NOMO-1 (cell line): Measurements from ENCODE around the gene AP1S1.
A peak's percentile ranks its signal among the peaks of the same experiment; 100 is the strongest.

Experiments
- DNase-seq, 2 experiments: peaks; one replicate each; lab custom pipeline; 2025; ENCODE audit not compliant: unreplicated experiment in 2 of 2; lab: John Stamatoyannopoulos, UW

The AP1S1 gene

DNA sequence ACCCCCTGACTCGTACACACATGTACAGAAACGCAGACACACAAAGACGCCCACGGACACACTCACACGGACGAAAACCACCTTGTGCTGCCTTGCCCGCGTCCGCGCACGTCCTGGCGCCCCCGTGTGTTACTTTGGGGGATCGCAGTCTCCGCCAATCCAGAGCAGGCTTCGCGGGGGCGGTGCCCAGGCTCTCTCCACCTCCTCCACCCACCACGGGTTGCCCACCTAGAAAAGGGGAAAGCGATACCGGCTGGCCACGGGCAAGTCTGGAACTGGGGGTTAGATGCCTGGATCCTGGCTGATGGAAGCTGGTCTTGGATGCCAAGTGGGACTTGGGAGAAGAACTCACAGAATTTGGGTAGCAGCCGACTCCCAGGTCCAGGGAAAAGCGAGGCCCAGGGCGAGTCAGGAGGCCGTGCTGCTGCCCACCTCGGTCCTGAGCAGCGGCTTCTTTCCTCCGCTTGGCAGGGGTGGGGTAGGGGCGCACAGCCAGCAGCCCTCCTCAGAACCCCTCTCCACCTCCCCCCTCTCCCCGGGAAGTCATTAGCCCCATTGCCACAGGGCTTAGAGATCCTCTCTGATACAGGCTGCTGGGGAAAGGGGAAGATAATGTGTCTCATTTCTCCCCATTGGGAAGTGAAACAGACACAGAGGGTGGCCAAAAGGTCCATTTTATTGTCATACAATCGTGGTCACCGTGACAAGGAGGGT is 15.7 kb downstream of the AP1S1 start:
- peak; percentile 71 to 81 for DNase-seq

DNA sequence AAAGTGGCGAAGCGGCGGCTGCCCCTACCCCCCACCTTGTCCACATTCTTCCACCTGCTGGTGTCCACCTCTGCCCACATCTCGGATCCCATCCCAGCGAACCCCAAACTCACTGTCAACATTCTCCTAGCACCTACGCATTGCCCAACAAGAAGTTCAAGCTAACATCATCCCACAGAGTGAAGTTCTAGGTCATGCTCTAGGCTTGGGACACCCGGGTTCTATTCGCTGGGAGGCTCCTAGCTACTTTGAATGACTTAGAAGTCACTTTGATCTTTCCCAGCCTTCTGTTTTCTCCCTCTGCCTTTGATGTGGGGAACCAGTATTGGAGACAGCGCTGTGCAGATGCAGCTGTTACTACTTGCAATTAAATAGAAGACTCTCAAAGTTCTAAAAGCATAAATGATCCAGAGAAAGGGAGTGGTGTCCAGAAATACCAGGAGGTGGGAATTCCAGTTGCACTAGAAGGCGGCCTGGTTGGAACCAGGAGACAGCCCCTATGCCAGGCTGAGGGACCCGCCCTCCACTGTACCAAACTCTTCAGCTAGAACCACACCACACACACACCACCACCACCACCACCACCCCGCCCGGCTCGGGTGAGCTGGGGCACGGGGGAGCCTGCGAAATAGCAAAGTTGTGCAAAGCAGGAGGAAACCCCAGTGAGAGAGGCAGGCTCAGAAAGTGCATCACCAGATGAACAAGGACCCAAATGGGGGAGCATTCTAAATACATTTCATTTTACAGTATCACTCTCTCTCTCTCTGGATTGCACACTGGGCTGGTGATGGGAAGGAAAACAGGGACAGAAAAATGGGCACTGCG is 16.6 kb downstream of the AP1S1 start:
- DNase-seq = no peak

DNA sequence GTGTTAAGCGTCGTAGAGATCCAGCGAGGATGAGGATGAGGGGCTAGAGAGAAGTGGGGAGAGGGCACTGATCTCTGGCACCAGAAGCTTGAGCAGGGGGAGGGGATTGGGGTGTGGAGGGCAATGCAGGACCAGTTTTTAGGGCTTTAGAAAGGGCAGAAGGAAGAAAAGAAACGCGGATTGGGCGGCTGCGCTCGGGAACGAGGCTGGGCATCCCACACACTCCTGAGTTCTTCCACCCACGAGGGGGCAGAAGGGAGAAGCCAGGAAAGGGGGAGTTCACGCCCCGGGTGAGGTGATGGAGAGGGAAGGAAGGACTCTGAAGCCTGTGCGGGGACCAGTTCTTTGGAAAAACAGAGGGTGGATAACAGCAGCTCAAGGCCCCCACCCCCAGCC is 17.2 kb downstream of the AP1S1 start:
- no peak for DNase-seq

DNA sequence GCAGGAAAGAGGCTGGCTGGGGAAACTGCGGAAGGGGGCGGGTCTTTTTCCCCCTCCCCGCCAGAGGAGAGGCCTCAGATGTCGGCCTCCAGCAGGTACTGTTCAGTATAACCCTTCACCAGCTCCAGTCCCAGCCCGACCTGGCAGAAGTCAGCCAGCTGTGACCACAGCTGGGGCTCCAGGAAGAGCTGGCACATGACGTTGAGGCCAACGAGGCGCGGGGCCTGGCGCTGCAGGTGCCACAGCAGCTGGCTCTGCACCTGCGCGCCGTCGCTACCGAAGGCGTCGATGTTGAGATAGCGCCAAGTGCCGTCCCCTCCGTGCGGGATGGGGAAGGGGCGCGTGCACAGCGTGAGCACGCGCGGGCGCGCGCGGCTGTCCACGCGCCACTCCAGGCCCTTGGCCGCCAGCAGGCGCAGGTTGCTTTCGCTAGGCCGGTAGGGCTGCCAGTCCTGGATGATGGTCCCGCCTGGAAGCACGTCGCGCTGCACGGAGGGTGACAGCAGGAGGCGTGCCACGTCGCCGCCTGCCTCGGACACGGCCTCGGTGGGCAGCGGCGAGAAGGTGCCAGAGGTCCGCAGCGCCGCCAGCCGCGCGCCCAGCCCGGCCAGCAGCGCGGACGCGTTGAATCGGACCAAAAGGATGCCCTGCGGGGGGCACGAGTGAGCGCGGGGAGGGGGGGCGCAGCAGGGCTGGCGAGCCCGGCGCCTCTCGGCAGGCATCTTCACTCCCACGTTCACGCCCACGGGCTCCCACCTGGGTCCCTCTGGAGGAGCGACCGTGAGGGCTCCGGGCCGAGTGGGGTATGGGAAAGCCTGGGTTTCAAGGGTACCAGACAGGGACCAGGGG is 18.0 kb downstream of the AP1S1 start:
- no peak for DNase-seq

DNA sequence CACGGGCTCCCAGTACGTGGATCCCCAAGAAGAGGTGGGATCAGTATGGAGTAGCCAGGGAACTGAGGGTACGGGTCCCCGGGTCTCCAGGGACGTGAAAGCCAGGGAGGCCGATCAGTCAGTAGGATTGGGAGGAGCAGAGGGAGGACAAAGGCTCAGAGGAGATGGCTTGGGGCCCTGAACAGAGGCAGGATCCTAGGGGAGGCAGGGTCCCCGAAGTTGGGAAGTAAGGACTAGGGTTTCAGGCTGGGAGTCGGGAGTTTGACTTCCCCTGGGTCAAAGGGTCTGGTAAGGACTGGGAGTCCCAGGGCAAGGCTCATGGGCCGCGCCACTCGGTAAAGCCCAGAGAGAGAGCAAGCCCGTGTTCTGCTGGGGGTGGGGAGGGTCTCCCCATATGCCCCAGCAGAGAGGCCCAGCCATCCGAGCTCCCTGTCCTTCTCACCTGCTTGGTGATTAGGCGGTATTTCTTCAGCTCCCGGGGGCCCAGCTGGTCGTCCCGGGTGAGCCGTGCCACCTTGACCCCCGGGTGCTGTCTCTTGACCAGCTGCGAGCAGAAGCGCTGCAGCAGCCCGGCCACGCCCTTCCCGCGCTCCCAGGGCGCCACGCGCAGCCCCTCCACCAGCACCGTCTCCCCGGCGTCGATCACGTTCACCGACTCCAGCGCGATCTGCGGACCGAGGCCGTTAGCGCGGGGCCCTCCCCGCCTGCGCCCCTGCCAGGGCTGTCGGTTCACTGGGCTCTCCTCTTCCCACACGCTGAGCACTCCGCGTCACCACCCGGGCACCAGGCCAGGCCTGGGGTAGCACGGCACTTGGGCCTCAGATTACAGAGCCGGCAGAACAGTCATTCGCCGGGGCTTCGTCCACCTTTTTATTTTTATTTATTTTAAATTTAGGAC is 18.8 kb downstream of the AP1S1 start:
- no peak for DNase-seq

DNA sequence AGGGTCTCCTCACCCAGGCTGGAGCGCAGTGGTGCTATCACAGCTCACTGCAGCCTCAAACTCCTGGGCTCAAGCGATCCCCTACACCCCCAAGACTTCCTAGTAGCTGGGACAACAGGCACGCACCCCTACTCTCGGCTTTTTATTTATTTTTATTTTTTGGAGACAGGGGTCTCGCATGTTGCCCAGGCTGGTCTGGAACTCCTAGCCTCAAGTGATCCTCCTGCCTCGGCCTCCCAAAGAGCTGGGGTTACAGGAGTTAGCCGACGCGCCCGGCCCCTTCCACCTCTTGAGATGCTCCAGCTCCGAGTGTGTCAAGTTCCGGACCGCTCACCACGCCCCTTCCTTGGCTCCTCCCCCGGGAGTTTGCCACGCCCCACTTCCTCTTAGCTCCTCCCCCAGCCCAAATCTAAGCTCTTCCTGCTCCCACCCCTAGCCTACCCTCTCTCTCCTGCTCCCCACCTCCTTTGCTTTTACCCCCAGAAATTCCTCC is 19.5 kb downstream of the AP1S1 start:
- DNase-seq = peak; percentile 32 to 39

DNA sequence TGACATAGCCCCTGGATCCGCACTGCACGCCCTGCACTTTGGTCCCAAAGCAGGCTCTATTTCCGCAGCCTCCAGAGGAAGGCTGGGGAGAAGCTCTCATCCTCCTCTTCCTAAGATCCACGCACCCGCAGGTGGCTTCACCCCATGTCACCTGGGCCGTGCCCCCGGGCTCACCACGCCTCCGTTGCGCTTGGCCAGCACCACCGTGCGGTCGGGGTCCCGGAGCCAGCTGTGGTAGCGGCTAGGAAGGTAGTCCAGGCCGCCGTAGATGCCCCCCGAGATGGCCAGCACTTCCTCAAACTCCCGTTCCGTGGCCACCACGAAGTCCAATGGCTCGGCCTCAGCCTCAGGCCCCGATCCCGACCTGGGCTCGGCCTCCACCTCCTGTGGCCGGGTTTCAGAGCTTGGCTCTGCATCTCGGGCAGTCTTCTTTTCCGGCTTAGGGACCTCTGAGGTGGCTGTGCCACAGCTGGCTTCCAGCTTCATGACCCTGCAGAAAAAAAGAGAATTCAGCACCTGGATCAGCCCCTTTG is 20.1 kb downstream of the AP1S1 start:
- DNase-seq = no peak

DNA sequence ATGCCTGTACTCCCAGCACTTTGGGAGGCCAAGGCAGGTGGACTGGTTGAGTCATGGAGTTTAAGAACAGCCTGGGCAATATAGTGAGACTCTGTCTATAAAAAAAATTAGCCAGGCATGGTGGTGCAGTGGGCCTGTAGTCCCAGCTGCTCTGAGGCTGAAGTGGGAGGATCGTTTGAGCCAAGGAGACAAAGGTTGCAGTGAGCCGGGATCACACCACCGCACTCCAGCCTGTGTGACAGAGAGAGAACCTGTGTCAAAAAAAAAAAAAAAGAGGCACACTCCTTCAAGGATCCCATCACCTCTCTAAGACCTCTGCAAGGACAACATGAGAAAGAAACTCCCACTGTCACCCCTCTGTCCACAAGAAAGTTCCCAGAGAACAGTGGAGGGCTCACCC is 21.4 kb downstream of the AP1S1 start:
- no peak for DNase-seq

DNA sequence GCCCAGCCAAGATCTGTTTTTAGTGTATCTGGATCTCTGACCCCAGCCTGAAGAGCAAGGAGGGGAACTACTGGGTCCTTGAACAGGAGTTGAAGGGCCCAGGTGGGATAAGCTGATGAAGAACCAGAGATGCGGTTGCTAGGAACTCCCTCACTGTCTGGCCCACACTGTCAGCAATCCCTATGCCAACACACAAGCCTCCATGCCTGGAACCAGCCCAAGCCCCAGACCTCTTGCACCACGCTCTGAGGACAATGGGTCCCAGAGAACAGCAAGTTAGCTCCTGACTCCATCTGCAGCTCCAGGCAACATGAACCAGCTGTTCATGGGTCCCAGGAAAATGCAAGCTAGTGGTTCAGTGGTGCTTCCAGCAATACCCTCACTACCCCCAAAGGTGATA is 23.4 kb downstream of the AP1S1 start:
- no peak for DNase-seq

DNA sequence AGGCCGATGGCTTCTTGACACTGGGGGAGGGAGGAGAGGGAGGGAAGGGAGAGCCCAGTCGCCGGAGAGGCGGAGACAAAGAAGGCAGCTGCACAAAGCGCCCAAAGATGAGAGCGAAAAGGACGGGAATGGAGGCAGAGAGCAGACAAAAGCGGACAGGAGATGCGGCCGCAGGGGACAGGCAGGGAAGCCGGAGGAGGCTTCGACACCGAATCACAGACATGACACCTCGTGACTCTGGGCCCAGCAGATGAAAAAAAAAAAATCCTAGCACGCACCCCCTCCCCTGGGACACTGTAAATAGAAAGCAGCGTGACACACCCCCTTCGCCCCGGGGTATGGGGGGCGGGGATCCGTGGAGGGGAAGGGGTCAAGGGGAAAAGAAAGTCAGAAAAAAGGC is 24.8 kb downstream of the AP1S1 start:
- DNase-seq = no peak

DNA sequence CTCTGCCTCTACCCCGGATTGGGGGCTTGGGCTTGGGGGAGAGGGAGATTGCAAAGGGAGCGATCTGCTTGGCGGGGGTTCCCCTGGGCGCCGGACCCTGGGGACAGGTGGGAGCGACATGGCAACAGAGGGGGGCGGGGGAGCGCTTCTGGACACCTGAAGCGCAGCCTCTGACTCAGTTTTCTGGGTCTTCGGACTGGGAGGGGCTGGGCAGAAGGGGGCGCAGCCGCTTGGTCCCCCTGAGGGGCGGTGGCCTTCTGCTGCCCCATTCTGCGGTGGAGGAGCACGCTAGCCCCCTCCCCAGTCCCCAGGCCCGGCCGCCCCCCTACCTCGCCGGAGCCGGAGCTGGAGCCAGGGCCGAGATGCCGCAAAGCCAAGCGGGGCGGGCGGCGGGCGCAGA is 25.4 kb downstream of the AP1S1 start:
- DNase-seq = no peak

DNA sequence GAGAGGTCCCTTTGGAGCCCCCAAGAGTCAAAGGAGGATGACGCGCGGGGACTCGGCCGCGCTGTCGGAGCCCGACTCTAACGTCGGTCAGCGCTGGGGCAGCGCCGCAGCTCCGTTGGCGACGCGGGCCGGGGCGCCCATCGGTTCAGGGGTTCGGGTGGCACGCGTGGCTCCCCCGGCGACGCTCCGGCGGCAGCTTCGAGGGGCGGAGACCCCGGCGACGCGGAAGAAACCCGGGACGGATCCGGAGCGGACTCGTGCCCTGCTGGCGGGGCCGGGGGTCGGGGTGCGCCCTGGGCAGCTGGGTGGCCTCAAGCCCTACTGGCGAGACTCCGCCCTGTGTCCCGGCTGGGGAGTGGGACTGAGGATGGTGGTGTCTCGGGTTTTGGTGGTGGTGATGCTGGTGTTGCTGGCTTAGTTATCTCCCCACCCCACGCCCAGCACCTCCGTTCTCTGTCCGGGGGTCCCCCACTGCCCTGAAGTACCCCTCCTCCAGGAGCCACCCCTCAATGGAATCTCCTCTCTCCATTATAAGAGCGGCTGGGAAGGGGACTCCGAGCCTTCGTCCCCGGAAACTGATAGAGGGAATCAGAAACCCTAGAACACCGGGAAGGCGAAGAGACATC is 26.0 kb downstream of the AP1S1 start, which contains the start of gene NAT16:
TSS of gene NAT16 (minus strand) at position 164 of the 626 bp plus-strand sequence. CDS start 5,486 bp downstream, outside the sequence.
- DNase-seq = no peak

DNA sequence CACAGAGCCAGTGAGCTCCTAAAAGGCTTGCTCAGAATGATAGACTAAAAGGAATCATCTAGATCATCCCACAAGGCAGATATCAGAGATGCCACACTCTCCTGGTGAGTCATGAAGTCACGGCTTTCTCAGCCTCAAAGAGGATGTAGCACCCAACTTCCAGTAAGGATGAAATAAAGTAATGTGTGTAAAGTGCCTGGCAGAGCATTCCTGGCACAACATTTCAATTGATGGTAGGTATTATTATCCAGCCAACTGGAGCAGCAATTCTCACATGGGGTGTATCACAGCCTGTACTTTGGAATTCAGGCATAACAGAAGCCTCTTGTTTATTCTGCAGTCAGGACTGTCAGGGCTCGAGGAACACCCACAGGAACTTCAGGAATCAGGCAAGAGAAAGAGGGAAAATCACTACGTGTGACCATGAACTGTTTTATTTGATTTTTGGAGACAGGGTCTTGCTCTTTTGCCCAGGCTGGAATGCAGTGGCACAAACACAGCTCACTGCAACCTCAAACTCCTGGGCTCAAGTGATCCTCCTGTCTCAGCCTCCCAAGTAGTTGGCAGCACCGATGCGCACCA is 31.1 kb downstream of the AP1S1 start:
- no peak for DNase-seq

DNA sequence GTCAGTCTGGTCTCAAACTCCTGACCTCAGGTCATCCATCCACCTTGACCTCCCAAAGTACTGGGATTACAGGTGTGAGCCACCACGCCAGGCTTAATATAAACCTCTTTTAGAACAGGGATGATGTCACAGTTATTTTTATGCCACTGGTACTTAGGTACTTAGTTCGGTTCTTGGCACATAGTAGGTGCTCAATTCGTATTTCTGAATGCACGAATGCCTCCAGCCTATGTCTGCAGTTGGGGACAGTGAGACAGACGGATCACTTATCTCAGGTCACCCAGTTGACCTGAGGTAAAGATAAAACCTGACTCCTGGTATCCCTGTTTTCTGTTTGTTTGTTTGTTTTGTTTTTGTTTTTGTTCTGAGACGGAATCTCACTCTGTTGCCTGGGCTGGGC is 31.9 kb downstream of the AP1S1 start:
- DNase-seq = no peak

DNA sequence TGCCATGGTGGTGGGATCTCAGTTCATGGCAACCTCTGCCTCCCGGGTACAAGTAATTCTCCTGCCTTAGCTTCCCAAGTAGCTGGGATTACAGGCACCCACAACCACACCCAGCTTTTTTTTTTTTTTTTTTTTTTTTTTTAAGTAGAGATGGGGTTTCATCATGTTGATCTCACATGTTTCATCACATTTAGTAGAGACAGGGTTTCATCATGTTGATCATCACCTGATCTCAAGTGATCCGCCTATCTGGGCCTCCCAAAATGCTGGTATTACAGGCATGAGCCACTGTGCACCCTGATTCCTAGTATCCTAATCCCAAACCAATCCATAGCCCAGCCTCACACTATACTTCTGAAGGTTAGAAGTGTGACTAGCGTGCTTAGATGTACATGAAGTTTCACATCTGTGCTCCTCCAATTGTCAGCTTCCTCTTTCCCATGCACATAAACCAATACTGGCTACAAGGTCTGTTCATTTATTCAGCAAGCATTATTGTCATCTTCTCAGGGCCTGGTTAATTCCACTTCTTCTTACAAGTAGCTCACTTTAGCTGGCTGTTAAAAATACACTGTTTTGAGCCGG is 32.7 kb downstream of the AP1S1 start:
- DNase-seq = peak; percentile 77 to 98

DNA sequence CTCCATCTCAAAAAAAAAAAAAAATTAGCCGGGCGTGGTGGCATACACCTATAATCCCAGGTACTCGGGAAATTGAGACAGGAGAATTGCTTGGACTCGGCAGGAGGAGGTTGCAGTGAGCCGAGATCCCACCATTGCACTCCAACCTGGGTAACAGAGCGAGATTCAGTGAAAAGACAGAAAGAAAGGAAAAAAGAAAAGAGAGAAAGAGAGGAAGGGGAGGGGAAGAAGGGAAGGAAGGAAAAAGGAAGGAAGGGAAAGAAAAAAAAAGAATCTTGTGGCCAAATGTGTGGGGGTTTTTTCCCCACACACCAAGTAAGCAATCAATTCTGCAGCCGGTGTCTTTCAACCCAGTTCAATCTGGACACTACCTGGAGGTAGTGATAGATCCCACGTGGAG is 34.8 kb downstream of the AP1S1 start:
- no peak for DNase-seq

DNA sequence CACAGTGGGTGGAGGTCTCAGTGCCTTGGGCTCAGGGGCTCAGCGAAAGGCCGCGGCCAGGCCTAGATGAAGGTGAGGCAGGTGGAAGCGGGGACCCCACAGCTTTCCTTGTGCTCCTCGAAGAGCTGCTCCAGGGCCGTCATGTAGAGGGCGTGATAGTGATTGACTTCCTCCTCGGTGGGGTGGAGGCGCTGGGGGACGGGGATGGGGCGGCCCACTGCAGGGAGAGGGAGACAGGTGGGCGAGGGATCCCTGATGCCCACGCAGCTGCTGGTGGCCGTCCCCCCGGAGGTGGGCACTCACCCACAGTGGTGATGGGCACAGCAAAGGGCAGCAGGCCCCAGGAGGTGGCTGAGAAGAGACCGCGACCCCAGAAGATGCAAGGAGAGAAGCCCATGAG is 41.6 kb downstream of the AP1S1 start:
- DNase-seq = no peak

DNA sequence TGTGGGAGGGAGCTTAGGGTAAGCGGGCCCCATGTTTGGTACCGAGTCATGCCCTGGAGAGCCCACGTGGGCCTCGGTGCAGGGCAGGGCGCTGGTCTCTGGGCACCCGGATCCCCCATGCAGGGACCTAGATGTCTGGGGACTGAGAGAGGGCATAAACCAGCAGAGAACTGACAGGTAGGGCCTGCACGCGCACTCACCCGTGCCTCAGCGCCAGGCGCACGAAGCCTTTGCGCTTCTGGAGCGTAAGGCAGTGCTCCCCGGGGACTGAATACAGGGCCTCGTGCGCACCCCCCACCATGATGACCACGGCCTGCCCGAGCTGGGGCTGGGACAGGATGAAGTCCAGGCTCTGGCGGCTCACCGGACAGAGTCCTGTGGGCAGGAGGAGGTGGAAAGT is 43.7 kb downstream of the AP1S1 start:
- no peak for DNase-seq

DNA sequence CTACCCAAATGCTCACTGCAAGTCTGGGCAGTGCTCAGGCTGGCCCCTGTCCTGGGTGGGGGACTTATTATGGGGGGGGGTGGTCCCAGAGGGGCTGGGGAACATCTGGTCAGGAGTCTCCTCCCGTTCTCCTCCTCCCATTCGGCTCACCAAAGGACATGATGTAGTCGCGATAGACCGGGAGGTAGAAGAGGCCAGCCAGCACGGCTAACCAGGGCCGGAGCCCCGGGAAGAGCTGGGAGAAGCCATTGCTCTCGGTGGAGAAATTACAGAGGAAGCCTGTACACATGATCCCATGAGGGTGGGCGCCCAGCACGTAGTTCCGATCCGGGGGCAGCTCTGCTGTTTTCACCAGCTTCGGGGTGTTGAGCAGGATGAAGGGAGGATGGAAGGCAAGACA is 44.2 kb downstream of the AP1S1 start:
- no peak for DNase-seq
